NCI-H1048 (cell line): ENCODE data around the gene PLA2G12A.

ENCODE experiments used
- DNase-seq: peaks from one replicate; lab custom pipeline; 2025; lab: John Stamatoyannopoulos, UW

PLA2G12A gene

GRCh38 chr4:109729117-109729717, 653 bp downstream of the PLA2G12A start:
- no peak for DNase-seq

GRCh38 chr4:109728385-109728784, 1.5 kb downstream of the PLA2G12A start:
- no peak for DNase-seq

GRCh38 chr4:109723110-109723509, 6.8 kb downstream of the PLA2G12A start:
- no peak for DNase-seq

- DNase-seq: no peak
These were observed 7.5 kb downstream of the PLA2G12A start for GRCh38 chr4:109722357-109722756.

- no peak for DNase-seq
These were observed 8.8 kb downstream of the PLA2G12A start for GRCh38 chr4:109721033-109721432.

GRCh38 chr4:109719604-109720003, 10.3 kb downstream of the PLA2G12A start:
- DNase-seq: no peak

- no peak for DNase-seq
These were observed 11.1 kb downstream of the PLA2G12A start for GRCh38 chr4:109718759-109719158.

GRCh38 chr4:109713500-109713899, 16.4 kb downstream of the PLA2G12A start:
- DNase-seq: no peak

- DNase-seq: no peak
These were observed 20.9 kb downstream of the PLA2G12A start for GRCh38 chr4:109708990-109709389.

- DNase-seq: no peak
These were observed 21.4 kb downstream of the PLA2G12A start for GRCh38 chr4:109708435-109708834.

GRCh38 chr4:109703664-109704361, 26.1 kb downstream of the PLA2G12A start:
- DNase-seq: no peak

GRCh38 chr4:109702950-109703663, 26.8 kb downstream of the PLA2G12A start, which contains the start of gene CASP6:
Gene CASP6, minus strand, starts transcription at chr4:109703445. Its CDS starts 50 bp downstream, at chr4:109703395.
- peak; percentile 63 for DNase-seq

- no peak for DNase-seq
These were observed 28.1 kb downstream of the PLA2G12A start for GRCh38 chr4:109701566-109702410.

GRCh38 chr4:109699553-109700225, 30.2 kb downstream of the PLA2G12A start:
- DNase-seq: no peak

GRCh38 chr4:109698656-109699055, 31.2 kb downstream of the PLA2G12A start:
- no peak for DNase-seq

- no peak for DNase-seq
These were observed 38.4 kb downstream of the PLA2G12A start for GRCh38 chr4:109691411-109691920.

- DNase-seq: no peak
These were observed 39.0 kb downstream of the PLA2G12A start for GRCh38 chr4:109690690-109691410.

GRCh38 chr4:109684727-109685126, 45.1 kb downstream of the PLA2G12A start:
- DNase-seq: peak; percentile 69

GRCh38 chr4:109683621-109684253, 46.1 kb downstream of the PLA2G12A start:
- no peak for DNase-seq

- DNase-seq: no peak
These were observed 47.0 kb downstream of the PLA2G12A start for GRCh38 chr4:109682875-109683274.
